Measurements from ENCODE around the gene ZNF592.

ZNF592 gene

GRCh38 chr15:84812842-84813241 is 64.5 kb downstream of the ZNF592 start:
- DNase-seq, result no peak

- no peak for DNase-seq
These were observed 65.0 kb downstream of the ZNF592 start for GRCh38 chr15:84813435-84813834.

- DNase-seq, result no peak
These were observed 65.5 kb downstream of the ZNF592 start for GRCh38 chr15:84813931-84814330.

- DNase-seq, result no peak
These were observed 66.5 kb downstream of the ZNF592 start for GRCh38 chr15:84814916-84815315.

- no peak for DNase-seq
These were observed 68.5 kb downstream of the ZNF592 start, which contains the start of gene ALPK3 for GRCh38 chr15:84816694-84817465. ALPK3 (plus strand) TSS chr15:84817356; CDS start chr15:84817453, 97 bp downstream.

- no peak for DNase-seq
These were observed 69.2 kb downstream of the ZNF592 start for GRCh38 chr15:84817466-84818081.

GRCh38 chr15:84818261-84819131 is 70.1 kb downstream of the ZNF592 start:
- peak; percentile 17 for DNase-seq

- DNase-seq, result no peak
These were observed 70.9 kb downstream of the ZNF592 start for GRCh38 chr15:84819291-84819768.

- DNase-seq, result no peak
These were observed 71.4 kb downstream of the ZNF592 start for GRCh38 chr15:84819791-84820190.

GRCh38 chr15:84821501-84822021 is 73.2 kb downstream of the ZNF592 start:
- DNase-seq, result no peak

GRCh38 chr15:84822653-84823281 is 74.4 kb downstream of the ZNF592 start:
- no peak for DNase-seq

GRCh38 chr15:84823282-84823878 is 75.0 kb downstream of the ZNF592 start:
- no peak for DNase-seq

GRCh38 chr15:84824260-84825007 is 76.0 kb downstream of the ZNF592 start:
- DNase-seq, result no peak

GRCh38 chr15:84826369-84826823 is 78.0 kb downstream of the ZNF592 start:
- DNase-seq, result no peak

GRCh38 chr15:84827246-84827645 is 78.9 kb downstream of the ZNF592 start:
- no peak for DNase-seq

- no peak for DNase-seq
These were observed 79.9 kb downstream of the ZNF592 start for GRCh38 chr15:84828086-84828908.

GRCh38 chr15:84829428-84829827 is 81.0 kb downstream of the ZNF592 start:
- no peak for DNase-seq

- DNase-seq, result no peak
These were observed 81.6 kb downstream of the ZNF592 start for GRCh38 chr15:84830036-84830435.

GRCh38 chr15:84831028-84831427 is 82.6 kb downstream of the ZNF592 start:
- DNase-seq, result no peak

- DNase-seq, result no peak
These were observed 83.2 kb downstream of the ZNF592 start for GRCh38 chr15:84831613-84832012.
